Measurements from ENCODE around the gene TYW5.

DNA sequence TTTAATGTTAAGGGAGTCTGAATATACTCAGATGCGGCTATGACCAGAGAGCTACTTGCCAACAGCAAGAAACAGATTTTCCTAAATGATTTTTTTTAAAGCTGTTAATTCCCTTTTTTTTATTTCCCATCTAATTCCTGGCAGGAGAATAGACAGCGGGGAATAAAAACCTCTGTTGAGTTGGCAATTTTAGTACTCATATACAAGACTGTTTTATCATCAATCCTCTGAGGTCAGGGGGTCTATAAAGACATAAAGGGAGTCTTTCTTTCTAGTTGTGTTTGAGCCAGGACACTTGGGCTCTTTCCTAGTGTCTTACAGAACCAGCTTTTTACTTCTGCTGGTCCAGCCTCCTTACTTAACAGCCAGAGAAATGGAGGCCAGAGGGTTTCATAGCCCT lies 29.5 kb upstream of the TYW5 start:
- TF ChIP-seq, protein P1, sequence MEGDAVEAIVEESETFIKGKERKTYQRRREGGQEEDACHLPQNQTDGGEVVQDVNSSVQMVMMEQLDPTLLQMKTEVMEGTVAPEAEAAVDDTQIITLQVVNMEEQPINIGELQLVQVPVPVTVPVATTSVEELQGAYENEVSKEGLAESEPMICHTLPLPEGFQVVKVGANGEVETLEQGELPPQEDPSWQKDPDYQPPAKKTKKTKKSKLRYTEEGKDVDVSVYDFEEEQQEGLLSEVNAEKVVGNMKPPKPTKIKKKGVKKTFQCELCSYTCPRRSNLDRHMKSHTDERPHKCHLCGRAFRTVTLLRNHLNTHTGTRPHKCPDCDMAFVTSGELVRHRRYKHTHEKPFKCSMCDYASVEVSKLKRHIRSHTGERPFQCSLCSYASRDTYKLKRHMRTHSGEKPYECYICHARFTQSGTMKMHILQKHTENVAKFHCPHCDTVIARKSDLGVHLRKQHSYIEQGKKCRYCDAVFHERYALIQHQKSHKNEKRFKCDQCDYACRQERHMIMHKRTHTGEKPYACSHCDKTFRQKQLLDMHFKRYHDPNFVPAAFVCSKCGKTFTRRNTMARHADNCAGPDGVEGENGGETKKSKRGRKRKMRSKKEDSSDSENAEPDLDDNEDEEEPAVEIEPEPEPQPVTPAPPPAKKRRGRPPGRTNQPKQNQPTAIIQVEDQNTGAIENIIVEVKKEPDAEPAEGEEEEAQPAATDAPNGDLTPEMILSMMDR (IDR thresholded peaks at IDR 0.05; ENCODE audit: low read depth, low read length, poor library complexity, severe bottlenecking) = no peak
- TF ChIP-seq EZH2phosphoT487 (IDR thresholded peaks at IDR 0.05; ENCODE audit: borderline replicate concordance, low read length) = no peak
